Trophoblast cell (in vitro differentiated cells and primary cell): Measurements from ENCODE around the gene OR4D1.

Source experiments
- DNase-seq, 2 donors: peaks; one replicate each; pipeline ENCODE4 v3.0.0-alpha.2; 2016
- H2AFZ ChIP-seq: 2 replicates; pipeline ENCODE4 v1.6.1; 2013; ENCODE audit warnings: low read length, moderate library complexity, mild to moderate bottlenecking; ENCODE audit not compliant: insufficient read depth, poor library complexity
- H2AK5ac ChIP-seq: 2 replicates; pipeline ENCODE4 v1.6.1; 2013; ENCODE audit warnings: mild to moderate bottlenecking, low read length
- H2BK120ac ChIP-seq: 2 replicates; pipeline ENCODE4 v1.6.1; 2013; ENCODE audit warnings: low read length, mild to moderate bottlenecking, moderate library complexity; ENCODE audit not compliant: insufficient read depth, poor library complexity
- H2BK12ac ChIP-seq: 2 replicates; pipeline ENCODE4 v1.6.1; 2013; ENCODE audit warnings: mild to moderate bottlenecking, low read length, moderate library complexity
- H2BK5ac ChIP-seq: 2 replicates; pipeline ENCODE4 v1.6.1; 2013; ENCODE audit warnings: low read length, low read depth, moderate library complexity, mild to moderate bottlenecking; ENCODE audit not compliant: poor library complexity
- H3K14ac ChIP-seq: 2 replicates; pipeline ENCODE4 v1.6.1; 2013; ENCODE audit warnings: mild to moderate bottlenecking, low read length
- H3K18ac ChIP-seq: 2 replicates; pipeline ENCODE4 v1.6.1; 2013; ENCODE audit warnings: mild to moderate bottlenecking, low read length
- H3K23ac ChIP-seq: 2 replicates; pipeline ENCODE4 v1.6.1; 2013; ENCODE audit warnings: low read length
- H3K27ac ChIP-seq: 2 replicates; pipeline ENCODE4 v1.5.1; 2013; ENCODE audit warnings: low read depth, mild to moderate bottlenecking, inconsistent platforms, low read length, moderate library complexity
- H3K27me3 ChIP-seq: 2 replicates; pipeline ENCODE4 v1.6.1; 2013; ENCODE audit warnings: inconsistent platforms, mild to moderate bottlenecking, low read length, moderate library complexity; ENCODE audit not compliant: insufficient read depth
- H3K36me3 ChIP-seq, 2 experiments: 1 replicate in 1 of 2; 2 replicates in 1 of 2; pipeline ENCODE4 v1.6.1; 2013; ENCODE audit warnings: low read length in 2 of 2, mild to moderate bottlenecking in 2 of 2, moderate library complexity in 1 of 2; ENCODE audit not compliant: insufficient read depth in 2 of 2, control insufficient read depth in 1 of 2
- H3K4ac ChIP-seq: 2 replicates; pipeline ENCODE4 v1.6.1; 2013; ENCODE audit warnings: low read depth, mild to moderate bottlenecking, low read length, moderate library complexity
- H3K4me1 ChIP-seq, 2 experiments: 1 replicate in 1 of 2; 2 replicates in 1 of 2; pipeline ENCODE4 v1.6.1; 2013; ENCODE audit warnings: low read length in 2 of 2, mild to moderate bottlenecking in 2 of 2, moderate library complexity in 1 of 2; ENCODE audit not compliant: insufficient read depth in 2 of 2, control insufficient read depth in 1 of 2
- H3K4me2 ChIP-seq: 2 replicates; pipeline ENCODE4 v1.6.1; 2013; ENCODE audit warnings: inconsistent platforms, mild to moderate bottlenecking, low read length, moderate library complexity
- H3K4me3 ChIP-seq: 2 replicates; pipeline ENCODE4 v1.5.1; 2013; ENCODE audit warnings: mild to moderate bottlenecking, low read depth, low read length, inconsistent platforms
- H3K79me1 ChIP-seq: one replicate; pipeline ENCODE4 v1.6.1; 2013; ENCODE audit warnings: low read length
- H3K79me2 ChIP-seq: 2 replicates; pipeline ENCODE4 v1.6.1; 2013; ENCODE audit warnings: low read length, mild to moderate bottlenecking; ENCODE audit not compliant: control insufficient read depth, insufficient read depth, poor library complexity
- H3K9ac ChIP-seq: 2 replicates; pipeline ENCODE4 v1.6.1; 2013; ENCODE audit warnings: mild to moderate bottlenecking, low read length
- H3K9me3 ChIP-seq: 2 replicates; pipeline ENCODE4 v1.6.1; 2013; ENCODE audit warnings: low read depth, mild to moderate bottlenecking, control low read depth, inconsistent platforms, low read length; ENCODE audit not compliant: insufficient read depth
- H4K12ac ChIP-seq: 2 replicates; pipeline ENCODE4 v1.6.1; 2013; ENCODE audit warnings: low read depth, mild to moderate bottlenecking, low read length, moderate library complexity
- H4K8ac ChIP-seq: 2 replicates; pipeline ENCODE4 v1.6.1; 2013; ENCODE audit warnings: low read depth, mild to moderate bottlenecking, low read length, moderate library complexity
- H4K91ac ChIP-seq: one replicate; pipeline ENCODE4 v1.6.1; 2013; ENCODE audit warnings: low read depth, mild to moderate bottlenecking, low read length, moderate library complexity
- WGBS: extraction: QIAGEN DNeasy Blood & Tissue Kit; methylation state at CpG from one replicate; pipeline ENCODE4 v1.1.7; 2013; ENCODE audit warnings: missing lambda C conversion rate; ENCODE audit not compliant: insufficient read length, insufficient coverage; ENCODE audit errors: extremely low coverage; 5-methylcytosine and 5-hydroxymethylcytosine counted together

The OR4D1 gene

DNA sequence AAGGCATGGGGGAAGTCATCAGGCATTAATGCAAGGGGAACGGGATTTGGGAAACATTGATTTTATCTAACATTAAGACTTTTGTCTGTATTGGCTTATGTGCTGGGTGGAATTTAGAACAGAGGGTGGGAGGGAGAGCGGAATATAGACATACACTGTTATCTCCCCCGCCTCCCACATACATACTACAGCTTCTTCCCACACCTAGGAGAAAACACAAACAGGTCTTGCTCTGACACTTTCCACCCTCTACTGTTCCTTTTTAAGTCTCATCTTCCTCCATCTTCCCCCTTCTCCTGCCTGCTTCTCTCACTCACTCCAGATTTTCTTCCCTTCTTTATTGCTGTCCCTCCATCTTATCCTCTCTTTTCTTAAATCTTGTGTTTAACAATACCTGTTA is 425 bp downstream of the OR4D1 start:
- H3K4ac ChIP-seq: no peak overlapping the region
- H3K23ac ChIP-seq: no peak overlapping the region
- H4K12ac ChIP-seq: no peak overlapping the region
- no peak overlapping the region for H3K9ac ChIP-seq
- no CpG with 5 or more reads among the region's 3 CpGs for WGBS
- no peak overlapping the region for H2BK120ac ChIP-seq
- no peak overlapping the region for H3K27ac ChIP-seq
- H2AFZ ChIP-seq: no peak overlapping the region
- H3K27me3 ChIP-seq: no peaks in the 10 kb centered on the region
- no peaks in the 10 kb centered on the region for H3K79me2 ChIP-seq
- H3K14ac ChIP-seq: no peak overlapping the region
- H3K36me3 ChIP-seq: no peaks in the 10 kb centered on the region
- DNase-seq: no peak
- no peak overlapping the region for H3K4me3 ChIP-seq
- H3K18ac ChIP-seq: no peak overlapping the region
- no peaks in the 10 kb centered on the region for H3K9me3 ChIP-seq
- no peak overlapping the region for H2BK12ac ChIP-seq
- no peak overlapping the region for H2BK5ac ChIP-seq
- H3K4me1 ChIP-seq: no peaks in the 10 kb centered on the region
- H4K8ac ChIP-seq: no peak overlapping the region
- H3K4me2 ChIP-seq: no peak overlapping the region
- H3K79me1 ChIP-seq: no peaks in the 10 kb centered on the region
- no peak overlapping the region for H4K91ac ChIP-seq
- no peak overlapping the region for H2AK5ac ChIP-seq

DNA sequence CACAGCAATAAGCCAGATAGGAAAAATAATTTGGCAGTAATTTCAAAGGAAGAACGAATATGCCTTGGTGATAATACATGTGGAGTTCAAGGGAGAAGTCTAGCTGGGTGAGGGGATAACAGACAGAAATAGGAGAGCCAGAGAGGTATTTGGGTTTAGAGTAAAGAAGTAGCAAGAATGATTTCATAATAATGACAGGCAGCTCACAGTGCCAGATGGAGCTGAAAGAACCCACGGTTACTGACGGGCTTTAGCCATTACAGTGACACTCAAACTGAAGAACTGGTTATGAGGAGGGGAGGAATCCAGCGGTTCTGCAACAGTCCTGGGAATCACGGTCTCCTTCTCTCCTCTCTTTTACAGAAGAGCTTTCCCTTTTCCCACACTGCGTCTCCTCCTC is 2.2 kb downstream of the OR4D1 start:
- Histone ChIP-seq H3K9me3 (no peaks in the 10 kb centered on the region), H4K91ac (no peak overlapping the region), H3K4me2 (no peak overlapping the region), H3K23ac (no peak overlapping the region), H3K36me3 (no peaks in the 10 kb centered on the region), H3K79me1 (no peaks in the 10 kb centered on the region), H4K8ac (no peak overlapping the region), H3K27ac (no peak overlapping the region), H3K79me2 (no peaks in the 10 kb centered on the region), H2BK5ac (no peak overlapping the region), H3K27me3 (no peaks in the 10 kb centered on the region), H3K4ac (no peak overlapping the region), H3K14ac (no peak overlapping the region), H3K18ac (no peak overlapping the region), H3K9ac (no peak overlapping the region), H3K4me1 (no peaks in the 10 kb centered on the region), H2BK120ac (no peak overlapping the region), H3K4me3 (no peak overlapping the region), H4K12ac (no peak overlapping the region), H2BK12ac (no peak overlapping the region), H2AK5ac (no peak overlapping the region), H2AFZ (no peak overlapping the region)
- no peak for DNase-seq
- WGBS: no CpG with 5 or more reads among the region's 6 CpGs

- Histone ChIP-seq H3K4me1 (peaks cover 6 to 7% of the 10 kb centered on the region in 2 experiments), H3K4ac (no peak overlapping the region), H3K27ac (no peak overlapping the region), H2AK5ac (no peak overlapping the region), H2BK5ac (no peak overlapping the region), H3K27me3 (peaks cover 13% of the 10 kb centered on the region), H3K4me2 (no peak overlapping the region), H3K18ac (no peak overlapping the region), H3K36me3 (no peaks in the 10 kb centered on the region), H3K79me2 (no peaks in the 10 kb centered on the region), H3K14ac (no peak overlapping the region), H3K79me1 (no peaks in the 10 kb centered on the region), H4K91ac (no peak overlapping the region), H2BK12ac (no peak overlapping the region), H2AFZ (no peak overlapping the region), H4K12ac (no peak overlapping the region), H3K9ac (no peak overlapping the region), H3K4me3 (no peak overlapping the region), H4K8ac (no peak overlapping the region), H2BK120ac (no peak overlapping the region), H3K9me3 (peaks cover 3% of the 10 kb centered on the region), H3K23ac (no peak overlapping the region)
- no peak for DNase-seq
- WGBS: no CpG with 5 or more reads among the region's 2 CpGs
Measured at GRCh38 chr17:58153046-58153445, 4.9 kb downstream of the OR4D1 start.

GRCh38 chr17:58153671-58154070 is 5.5 kb downstream of the OR4D1 start:
- Histone ChIP-seq H3K23ac (no peak overlapping the region), H3K9me3 (peaks cover 3% of the 10 kb centered on the region), H3K27me3 (peaks cover 13% of the 10 kb centered on the region), H2BK120ac (no peak overlapping the region), H3K27ac (no peak overlapping the region), H3K4me1 (peaks cover 6 to 7% of the 10 kb centered on the region in 2 experiments), H3K4ac (no peak overlapping the region), H2BK5ac (no peak overlapping the region), H3K79me2 (no peaks in the 10 kb centered on the region), H2BK12ac (no peak overlapping the region), H4K91ac (no peak overlapping the region), H4K12ac (no peak overlapping the region), H3K36me3 (no peaks in the 10 kb centered on the region), H3K79me1 (no peaks in the 10 kb centered on the region), H4K8ac (no peak overlapping the region), H3K18ac (no peak overlapping the region), H3K14ac (no peak overlapping the region), H3K4me3 (no peak overlapping the region), H3K9ac (no peak overlapping the region), H3K4me2 (no peak overlapping the region), H2AK5ac (no peak overlapping the region), H2AFZ (no peak overlapping the region)
- no peak for DNase-seq
